ENCODE measurements around the gene TTC33.

DNA sequence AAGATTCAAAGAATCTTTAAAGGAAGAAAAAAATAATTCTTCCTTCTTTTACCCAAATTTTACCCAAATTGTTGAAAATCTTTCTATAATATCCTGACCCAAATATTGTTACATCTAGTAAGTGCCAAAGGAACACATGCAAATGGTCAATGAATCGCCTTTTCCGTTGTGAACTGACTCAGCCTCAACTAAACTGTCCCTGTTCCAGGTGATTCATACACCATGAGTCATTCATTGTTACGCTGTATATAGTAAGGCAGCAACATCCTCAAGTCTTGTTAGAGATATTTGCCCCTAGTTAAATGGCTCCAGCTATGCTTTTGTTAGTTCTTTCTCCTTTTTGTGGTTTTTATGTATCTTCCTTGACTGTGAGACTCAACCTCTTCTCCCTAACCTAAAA lies 66.3 kb downstream of the TTC33 start:
- TF ChIP-seq POLR2AphosphoS5 (IDR thresholded peaks at IDR 0.05; ENCODE audit: borderline replicate concordance, low read depth, low read length) (no peak), EZH2 (IDR thresholded peaks at IDR 0.05) (no peak)

Measured in SK-N-MC (cell line).